H1 (cell line): ENCODE data around the gene NEGR1. TPM values are rescaled to one million over a fixed set of nuclear protein-coding genes. Genes with fewer than 3 reads are reported as not detected.

Source experiments
- CBX5 ChIP-seq: fragments of 300-800, 300-1000 bp; sonication (generic); IDR thresholded peaks from 2 replicates; pipeline ENCODE4 v1.7.1; 2016; ENCODE audit warnings: antibody characterized with exemption, low read length, low read depth
- CREB1 ChIP-seq: IDR thresholded peaks from 2 replicates; pipeline ENCODE4 v1.6.1; 2012; ENCODE audit warnings: inconsistent platforms
- POLR2AphosphoS5 ChIP-seq: IDR thresholded peaks from 2 replicates; pipeline ENCODE4 v1.6.1; 2011; ENCODE audit warnings: low read depth, low read length
- SP2 ChIP-seq: IDR thresholded peaks from 2 replicates; pipeline ENCODE4 v1.6.1; 2012; ENCODE audit warnings: mild to moderate bottlenecking, low read length, inconsistent platforms
- polyA plus RNA-seq, 7 experiments: library from polyadenylated mRNA; depleted of rRNA in 3 of 7; stranded (reverse) in 5 of 7; unstranded in 2 of 7; fragments of >200 nt in 5 of 7; fragments of 200-250 nt in 2 of 7; gene quantifications; 1 replicate in 5 of 7; 2 replicates in 1 of 7; 4 replicates in 1 of 7; pipeline versions ENCODE4 v1.2.1 to v1.2.3, GENCODE V29; 2011 to 2013; ENCODE audit warnings: missing spikeins in 2 of 7, mixed read lengths in 2 of 7
- total RNA-seq: library from RNA; stranded (reverse); fragmentation: NEBNext Ultra II Directional; extraction: Animal tissue kit (Norgen Biotek cat#: 25700); gene quantifications from 2 replicates; pipeline ENCODE4 v1.2.1, GENCODE V29; 2021
- TF ChIP-seq, protein P1 (sequence below): IDR thresholded peaks from 2 replicates; pipeline ENCODE4 v1.6.1; 2012; ENCODE audit warnings: low read length, inconsistent platforms

The NEGR1 gene
- total and polyA plus RNA-seq, 2 of the 8 experiments (the other 6 are each of a cell fraction or from before 2014, with no cell fraction given) = 0.71 to 1.3 TPM

DNA sequence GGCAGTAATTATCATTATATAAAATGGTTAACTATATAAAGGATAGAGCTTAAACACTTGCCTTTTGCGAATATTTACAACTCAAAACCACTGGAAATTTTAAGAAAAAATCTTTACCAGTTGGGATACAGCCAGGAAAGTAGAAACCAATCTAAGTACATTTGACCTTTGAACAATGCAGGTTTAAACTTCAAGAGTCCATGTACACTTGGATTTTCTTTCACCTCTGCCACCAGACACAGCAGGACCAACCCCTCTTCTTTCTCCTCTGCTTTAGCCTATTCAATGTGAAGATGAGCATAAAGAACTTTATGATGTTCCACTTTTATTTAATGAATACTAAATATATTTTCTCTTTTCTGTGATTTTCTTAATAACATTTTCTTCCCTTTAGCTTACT lies 361.1 kb downstream of the NEGR1 start (continued):
- TF ChIP-seq, protein P1, sequence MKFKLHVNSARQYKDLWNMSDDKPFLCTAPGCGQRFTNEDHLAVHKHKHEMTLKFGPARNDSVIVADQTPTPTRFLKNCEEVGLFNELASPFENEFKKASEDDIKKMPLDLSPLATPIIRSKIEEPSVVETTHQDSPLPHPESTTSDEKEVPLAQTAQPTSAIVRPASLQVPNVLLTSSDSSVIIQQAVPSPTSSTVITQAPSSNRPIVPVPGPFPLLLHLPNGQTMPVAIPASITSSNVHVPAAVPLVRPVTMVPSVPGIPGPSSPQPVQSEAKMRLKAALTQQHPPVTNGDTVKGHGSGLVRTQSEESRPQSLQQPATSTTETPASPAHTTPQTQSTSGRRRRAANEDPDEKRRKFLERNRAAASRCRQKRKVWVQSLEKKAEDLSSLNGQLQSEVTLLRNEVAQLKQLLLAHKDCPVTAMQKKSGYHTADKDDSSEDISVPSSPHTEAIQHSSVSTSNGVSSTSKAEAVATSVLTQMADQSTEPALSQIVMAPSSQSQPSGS = no peak
- TF ChIP-seq CREB1 (no peak), CBX5 (no peak), POLR2AphosphoS5 (no peak), SP2 (no peak)
